ENCODE measurements around the gene TMA16. TPM values are rescaled to one million over a fixed set of nuclear protein-coding genes. Genes with fewer than 3 reads are reported as not detected.

The TMA16 gene
- total and polyA plus RNA-seq, 2 of the 13 experiments (the other 11 are each of a cell fraction or from before 2014, with no cell fraction given) = 8.1 to 52.5 TPM

DNA sequence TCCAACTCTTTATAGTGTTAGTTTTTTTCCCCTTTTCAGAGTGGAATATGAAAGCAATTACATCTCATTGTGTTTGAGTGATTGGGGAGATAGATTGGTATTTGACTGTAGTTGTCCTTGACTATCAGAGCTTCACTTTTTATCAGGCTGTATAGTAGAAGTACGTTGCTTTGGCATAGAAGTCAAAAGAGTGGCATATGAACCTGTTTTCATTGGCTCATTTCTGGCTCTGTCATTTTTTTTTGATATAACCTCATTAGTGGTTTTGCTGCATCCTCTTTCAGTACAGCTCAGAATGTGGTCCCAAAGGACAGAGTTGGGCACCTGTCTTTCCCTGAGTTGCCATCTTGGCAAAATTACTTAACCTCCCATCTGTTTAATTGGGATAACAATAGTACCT is 1.4 kb downstream of the TMA16 start (continued):
- no peak for TF ChIP-seq ZNF143 (CRISPR knock-in tag; IDR thresholded peaks at IDR 0.05)
- no peak for TF ChIP-seq RELA (CRISPR knock-in tag; IDR thresholded peaks at IDR 0.05)
- no peak for TF ChIP-seq ZNF589 (CRISPR knock-in tag; conservative IDR thresholded peaks at IDR 0.05)

DNA sequence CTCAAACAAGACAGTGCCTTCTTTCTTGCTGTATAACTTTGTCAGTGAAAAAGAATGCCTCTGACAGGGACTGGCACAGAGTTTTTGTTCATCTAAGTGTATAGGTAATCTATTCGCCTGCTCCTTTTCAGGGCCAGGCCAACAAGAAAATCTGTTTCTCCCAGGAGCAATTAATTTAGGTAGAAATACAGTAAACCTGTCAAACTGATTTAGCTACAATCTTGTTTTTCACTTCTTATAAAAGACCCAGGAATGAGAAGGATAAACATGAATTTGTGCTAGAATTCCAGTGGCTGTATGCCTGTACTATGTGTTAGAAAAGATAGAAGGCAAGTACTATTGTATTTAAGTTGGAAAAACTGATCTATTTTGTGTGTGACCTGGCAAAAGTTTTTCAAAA is 6.1 kb downstream of the TMA16 start:
- peaks cover 34% of the 10 kb centered on the region for H3K4me1 ChIP-seq (ENCODE audit: insufficient read depth, low read length)
- CTCF ChIA-PET (ENCODE audit: low intra/inter-chr PET ratio, low total read pairs) = no interaction called here
- H3K9me3 ChIP-seq (ENCODE audit: low read length) = no peaks in the 10 kb centered on the region
- POLR2A ChIA-PET = no interaction called here
- FAIRE-seq = no peak
- no peak overlapping the region for H2AFZ ChIP-seq (ENCODE audit: low read length)
- in situ Hi-C loops (cut with HindIII; ENCODE audit: extremely low pct_ligation_motif_present, low pct_unique_long_range_greater_than_20kb) = no loop called here
- no peak overlapping the region for H3K4me2 ChIP-seq (ENCODE audit: low read depth, low read length)
- H3K36me3 ChIP-seq (replicated peaks in 1 of 2; ENCODE audit: control insufficient read depth in 1 of 2, insufficient read depth in 2 of 2, low read length in 2 of 2) = peaks cover 2 to 11% of the 10 kb centered on the region in 2 experiments; a peak in 2 of 5 replicates
- no peaks in the 10 kb centered on the region for H3K27me3 ChIP-seq (ENCODE audit: control insufficient read depth in 1 of 2, insufficient read depth in 2 of 2, low read length in 2 of 2)
- peaks cover 14% of the 10 kb centered on the region; the same call in 1 of the 2 replicates for H4K20me1 ChIP-seq (ENCODE audit: insufficient read depth, low read length)
- intact Hi-C loops (cut with micrococcal nuclease; ENCODE audit: unreplicated experiment) = no loop called here
- ATAC-seq = no peak
- H3K9ac ChIP-seq (ENCODE audit: insufficient read depth, low read depth, low read length) = no peak overlapping the region
- BruUV-seq (replicated peaks) = no TSS peak
- H3K4me3 ChIP-seq (replicated peaks in 1 of 3; ENCODE audit: insufficient read depth in 1 of 3, low read depth in 2 of 3, low read length in 3 of 3) = no peak overlapping the region
- 100% methylated on average over 1 of the region's 1 CpG for WGBS (ENCODE audit: low lambda C conversion rate)
- H3K27ac ChIP-seq (ENCODE audit: extremely low read length, insufficient read depth, low read length) = no peak overlapping the region
- no peak for DNase-seq (ENCODE audit: low spot score)
- H3K79me2 ChIP-seq (ENCODE audit: insufficient read depth, low read length) = peaks cover 96% of the 10 kb centered on the region
- TF ChIP-seq, protein P1, sequence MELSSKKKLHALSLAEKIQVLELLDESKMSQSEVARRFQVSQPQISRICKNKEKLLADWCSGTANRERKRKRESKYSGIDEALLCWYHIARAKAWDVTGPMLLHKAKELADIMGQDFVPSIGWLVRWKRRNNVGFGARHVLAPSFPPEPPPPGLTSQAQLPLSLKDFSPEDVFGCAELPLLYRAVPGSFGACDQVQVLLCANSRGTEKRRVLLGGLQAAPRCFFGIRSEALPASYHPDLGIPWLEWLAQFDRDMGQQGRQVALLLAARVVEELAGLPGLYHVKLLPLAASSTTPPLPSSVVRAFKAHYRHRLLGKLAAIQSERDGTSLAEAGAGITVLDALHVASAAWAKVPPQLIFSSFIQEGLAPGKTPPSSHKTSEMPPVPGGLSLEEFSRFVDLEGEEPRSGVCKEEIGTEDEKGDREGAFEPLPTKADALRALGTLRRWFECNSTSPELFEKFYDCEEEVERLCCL (CRISPR knock-in tag; IDR thresholded peaks at IDR 0.05; ENCODE audit: borderline replicate concordance) = no peak
- TF ChIP-seq TOE1 (CRISPR knock-in tag; IDR thresholded peaks at IDR 0.05) = no peak
- TF ChIP-seq BRCA1 (CRISPR knock-in tag; IDR thresholded peaks at IDR 0.05) = no peak
- TF ChIP-seq ARNTL (CRISPR knock-in tag; IDR thresholded peaks at IDR 0.05) = no peak
- TF ChIP-seq, protein P2, sequence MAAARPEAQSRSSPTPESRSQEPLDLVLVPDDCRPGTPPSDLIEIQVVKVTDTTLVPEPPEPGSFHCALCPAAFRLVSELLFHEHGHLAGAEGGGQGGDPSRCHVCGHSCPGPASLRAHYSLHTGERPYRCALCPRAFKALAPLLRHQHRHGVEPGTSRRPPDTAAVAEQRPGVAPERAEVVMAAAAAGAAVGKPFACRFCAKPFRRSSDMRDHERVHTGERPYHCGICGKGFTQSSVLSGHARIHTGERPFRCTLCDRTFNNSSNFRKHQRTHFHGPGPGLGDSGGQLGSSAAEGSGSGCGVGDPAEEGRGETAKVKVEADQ (CRISPR knock-in tag; IDR thresholded peaks at IDR 0.05; ENCODE audit: borderline replicate concordance) = no peak
- TF ChIP-seq NFKBIZ (CRISPR knock-in tag; IDR thresholded peaks at IDR 0.05) = no peak
- TF ChIP-seq, protein P3, sequence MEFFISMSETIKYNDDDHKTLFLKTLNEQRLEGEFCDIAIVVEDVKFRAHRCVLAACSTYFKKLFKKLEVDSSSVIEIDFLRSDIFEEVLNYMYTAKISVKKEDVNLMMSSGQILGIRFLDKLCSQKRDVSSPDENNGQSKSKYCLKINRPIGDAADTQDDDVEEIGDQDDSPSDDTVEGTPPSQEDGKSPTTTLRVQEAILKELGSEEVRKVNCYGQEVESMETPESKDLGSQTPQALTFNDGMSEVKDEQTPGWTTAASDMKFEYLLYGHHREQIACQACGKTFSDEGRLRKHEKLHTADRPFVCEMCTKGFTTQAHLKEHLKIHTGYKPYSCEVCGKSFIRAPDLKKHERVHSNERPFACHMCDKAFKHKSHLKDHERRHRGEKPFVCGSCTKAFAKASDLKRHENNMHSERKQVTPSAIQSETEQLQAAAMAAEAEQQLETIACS (CRISPR knock-in tag; IDR thresholded peaks at IDR 0.05) = no peak
- TF ChIP-seq ZNF782 (CRISPR knock-in tag; IDR thresholded peaks at IDR 0.05; ENCODE audit: borderline replicate concordance) = no peak
- no peak for TF ChIP-seq HNRNPH1 (optimal IDR thresholded peaks at IDR 0.05; ENCODE audit: low read depth, low read length)
- TF ChIP-seq, protein P4, sequence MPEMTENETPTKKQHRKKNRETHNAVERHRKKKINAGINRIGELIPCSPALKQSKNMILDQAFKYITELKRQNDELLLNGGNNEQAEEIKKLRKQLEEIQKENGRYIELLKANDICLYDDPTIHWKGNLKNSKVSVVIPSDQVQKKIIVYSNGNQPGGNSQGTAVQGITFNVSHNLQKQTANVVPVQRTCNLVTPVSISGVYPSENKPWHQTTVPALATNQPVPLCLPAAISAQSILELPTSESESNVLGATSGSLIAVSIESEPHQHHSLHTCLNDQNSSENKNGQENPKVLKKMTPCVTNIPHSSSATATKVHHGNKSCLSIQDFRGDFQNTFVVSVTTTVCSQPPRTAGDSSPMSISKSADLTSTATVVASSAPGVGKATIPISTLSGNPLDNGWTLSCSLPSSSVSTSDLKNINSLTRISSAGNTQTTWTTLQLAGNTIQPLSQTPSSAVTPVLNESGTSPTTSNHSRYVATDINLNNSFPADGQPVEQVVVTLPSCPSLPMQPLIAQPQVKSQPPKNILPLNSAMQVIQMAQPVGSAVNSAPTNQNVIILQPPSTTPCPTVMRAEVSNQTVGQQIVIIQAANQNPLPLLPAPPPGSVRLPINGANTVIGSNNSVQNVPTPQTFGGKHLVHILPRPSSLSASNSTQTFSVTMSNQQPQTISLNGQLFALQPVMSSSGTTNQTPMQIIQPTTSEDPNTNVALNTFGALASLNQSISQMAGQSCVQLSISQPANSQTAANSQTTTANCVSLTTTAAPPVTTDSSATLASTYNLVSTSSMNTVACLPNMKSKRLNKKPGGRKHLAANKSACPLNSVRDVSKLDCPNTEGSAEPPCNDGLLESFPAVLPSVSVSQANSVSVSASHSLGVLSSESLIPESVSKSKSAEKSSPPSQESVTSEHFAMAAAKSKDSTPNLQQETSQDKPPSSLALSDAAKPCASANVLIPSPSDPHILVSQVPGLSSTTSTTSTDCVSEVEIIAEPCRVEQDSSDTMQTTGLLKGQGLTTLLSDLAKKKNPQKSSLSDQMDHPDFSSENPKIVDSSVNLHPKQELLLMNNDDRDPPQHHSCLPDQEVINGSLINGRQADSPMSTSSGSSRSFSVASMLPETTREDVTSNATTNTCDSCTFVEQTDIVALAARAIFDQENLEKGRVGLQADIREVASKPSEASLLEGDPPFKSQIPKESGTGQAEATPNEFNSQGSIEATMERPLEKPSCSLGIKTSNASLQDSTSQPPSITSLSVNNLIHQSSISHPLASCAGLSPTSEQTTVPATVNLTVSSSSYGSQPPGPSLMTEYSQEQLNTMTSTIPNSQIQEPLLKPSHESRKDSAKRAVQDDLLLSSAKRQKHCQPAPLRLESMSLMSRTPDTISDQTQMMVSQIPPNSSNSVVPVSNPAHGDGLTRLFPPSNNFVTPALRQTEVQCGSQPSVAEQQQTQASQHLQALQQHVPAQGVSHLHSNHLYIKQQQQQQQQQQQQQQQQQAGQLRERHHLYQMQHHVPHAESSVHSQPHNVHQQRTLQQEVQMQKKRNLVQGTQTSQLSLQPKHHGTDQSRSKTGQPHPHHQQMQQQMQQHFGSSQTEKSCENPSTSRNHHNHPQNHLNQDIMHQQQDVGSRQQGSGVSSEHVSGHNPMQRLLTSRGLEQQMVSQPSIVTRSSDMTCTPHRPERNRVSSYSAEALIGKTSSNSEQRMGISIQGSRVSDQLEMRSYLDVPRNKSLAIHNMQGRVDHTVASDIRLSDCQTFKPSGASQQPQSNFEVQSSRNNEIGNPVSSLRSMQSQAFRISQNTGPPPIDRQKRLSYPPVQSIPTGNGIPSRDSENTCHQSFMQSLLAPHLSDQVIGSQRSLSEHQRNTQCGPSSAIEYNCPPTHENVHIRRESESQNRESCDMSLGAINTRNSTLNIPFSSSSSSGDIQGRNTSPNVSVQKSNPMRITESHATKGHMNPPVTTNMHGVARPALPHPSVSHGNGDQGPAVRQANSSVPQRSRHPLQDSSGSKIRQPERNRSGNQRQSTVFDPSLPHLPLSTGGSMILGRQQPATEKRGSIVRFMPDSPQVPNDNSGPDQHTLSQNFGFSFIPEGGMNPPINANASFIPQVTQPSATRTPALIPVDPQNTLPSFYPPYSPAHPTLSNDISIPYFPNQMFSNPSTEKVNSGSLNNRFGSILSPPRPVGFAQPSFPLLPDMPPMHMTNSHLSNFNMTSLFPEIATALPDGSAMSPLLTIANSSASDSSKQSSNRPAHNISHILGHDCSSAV (CRISPR knock-in tag; IDR thresholded peaks at IDR 0.05; ENCODE audit: borderline replicate concordance) = no peak

All from HepG2 (cell line).